NCI-H1694 (cell line): ENCODE data around the gene MYO5B.

Experiments used
- DNase-seq: peaks from one replicate; lab custom pipeline; 2025; lab: John Stamatoyannopoulos, UW

The MYO5B gene

GRCh38 chr18:49967636-49968313, 227.2 kb downstream of the MYO5B start:
- DNase-seq = no peak

- DNase-seq = no peak
Observed at GRCh38 chr18:49967171-49967570, 227.8 kb downstream of the MYO5B start.

- DNase-seq = no peak
Observed at GRCh38 chr18:49966090-49966489, 228.9 kb downstream of the MYO5B start.

GRCh38 chr18:49963217-49963616, 231.7 kb downstream of the MYO5B start:
- no peak for DNase-seq

- DNase-seq = no peak
Observed at GRCh38 chr18:49961271-49961670, 233.7 kb downstream of the MYO5B start.

- DNase-seq = no peak
Observed at GRCh38 chr18:49960376-49960775, 234.6 kb downstream of the MYO5B start.

GRCh38 chr18:49959176-49959575, 235.8 kb downstream of the MYO5B start:
- no peak for DNase-seq

GRCh38 chr18:49955263-49955662, 239.7 kb downstream of the MYO5B start:
- DNase-seq = no peak

GRCh38 chr18:49953391-49953790, 241.6 kb downstream of the MYO5B start:
- DNase-seq = no peak

GRCh38 chr18:49949951-49950395, 245.0 kb downstream of the MYO5B start:
- DNase-seq = peak; percentile 62

GRCh38 chr18:49948975-49949374, 246.0 kb downstream of the MYO5B start:
- no peak for DNase-seq

GRCh38 chr18:49944663-49945062, 250.3 kb downstream of the MYO5B start:
- DNase-seq = no peak

GRCh38 chr18:49936821-49937220, 258.1 kb downstream of the MYO5B start:
- no peak for DNase-seq

GRCh38 chr18:49935215-49935614, 259.7 kb downstream of the MYO5B start:
- DNase-seq = no peak

GRCh38 chr18:49934457-49934856, 260.5 kb downstream of the MYO5B start:
- no peak for DNase-seq

- DNase-seq = no peak
Observed at GRCh38 chr18:49933530-49934128, 261.3 kb downstream of the MYO5B start.

- DNase-seq = no peak
Observed at GRCh38 chr18:49931760-49932159, 263.2 kb downstream of the MYO5B start.

- DNase-seq = no peak
Observed at GRCh38 chr18:49931179-49931578, 263.8 kb downstream of the MYO5B start.

GRCh38 chr18:49926106-49926745, 268.7 kb downstream of the MYO5B start:
- DNase-seq = no peak

- DNase-seq = no peak
Observed at GRCh38 chr18:49924293-49924983, 270.5 kb downstream of the MYO5B start.

GRCh38 chr18:49922228-49922627, 272.7 kb downstream of the MYO5B start:
- DNase-seq = no peak

GRCh38 chr18:49921318-49921985, 273.5 kb downstream of the MYO5B start:
- DNase-seq = no peak
